BLaER1 (cell line): ENCODE data around the gene CCDC13.
A peak's percentile ranks its signal among the peaks of the same experiment; 100 is the strongest.
"Not testable (repeated sequence)": the region's sequence is repeated elsewhere in the genome, so short reads cannot be mapped to it uniquely, and the experiment has no call there.

ENCODE experiments used
- H3K27ac ChIP-seq: shearing (Covaris generic); formaldehyde crosslinking; 2 replicates; pipeline ENCODE4 v1.8.1; 2022
- H3K27me3 ChIP-seq: shearing (Covaris generic); formaldehyde crosslinking; 2 replicates; pipeline ENCODE4 v1.8.1; 2022
- H3K36me3 ChIP-seq: shearing (Covaris generic); formaldehyde crosslinking; 2 replicates; pipeline ENCODE4 v1.8.1; 2022
- H3K4me1 ChIP-seq: shearing (Covaris generic); formaldehyde crosslinking; 2 replicates; pipeline ENCODE4 v1.8.1; 2022
- H3K4me2 ChIP-seq: shearing (Covaris generic); formaldehyde crosslinking; 2 replicates; pipeline ENCODE4 v1.8.1; 2022
- H3K4me3 ChIP-seq: shearing (Covaris generic); formaldehyde crosslinking; 2 replicates; pipeline ENCODE4 v1.8.1; 2022
- H3K9ac ChIP-seq: shearing (Covaris generic); formaldehyde crosslinking; 2 replicates; pipeline ENCODE4 v1.8.1; 2022
- H3K9me3 ChIP-seq: shearing (Covaris generic); formaldehyde crosslinking; 2 replicates; pipeline ENCODE4 v1.8.1; 2022
- H4K20me1 ChIP-seq: shearing (Covaris generic); formaldehyde crosslinking; 2 replicates; pipeline ENCODE4 v1.8.1; 2022
- Cebpa-rat ChIP-seq: shearing (Covaris generic); IDR thresholded peaks from 2 replicates; pipeline ENCODE4 v1.8.1; 2022

The CCDC13 gene, protein sequence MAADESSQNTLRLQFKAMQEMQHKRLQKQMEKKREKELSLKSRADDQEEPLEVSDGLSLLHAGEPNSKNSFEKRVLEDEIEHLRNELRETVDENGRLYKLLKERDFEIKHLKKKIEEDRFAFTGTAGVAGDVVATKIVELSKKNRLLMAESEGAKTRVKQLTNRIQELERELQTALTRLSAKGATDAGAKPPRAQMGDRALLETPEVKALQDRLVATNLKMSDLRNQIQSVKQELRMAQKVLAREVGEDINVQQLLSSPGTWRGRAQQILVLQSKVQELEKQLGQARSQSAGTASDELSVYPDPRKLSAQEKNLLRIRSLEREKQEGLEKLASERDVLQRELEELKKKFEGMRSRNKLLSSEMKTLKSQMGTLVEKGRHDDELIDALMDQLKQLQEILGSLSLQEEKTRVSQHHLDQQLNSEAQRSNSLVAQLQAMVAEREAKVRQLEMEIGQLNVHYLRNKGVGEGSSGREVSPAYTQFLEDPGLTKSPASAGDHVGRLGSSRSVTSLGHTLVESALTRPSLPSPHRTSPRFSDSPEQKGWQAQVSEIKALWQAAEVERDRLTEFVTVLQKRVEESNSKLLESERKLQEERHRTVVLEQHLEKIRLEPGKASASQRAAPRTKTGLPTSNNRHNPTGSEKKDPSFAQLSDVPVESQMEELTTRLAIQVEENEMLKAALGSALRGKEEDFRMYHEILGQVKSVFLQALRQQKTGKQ

DNA sequence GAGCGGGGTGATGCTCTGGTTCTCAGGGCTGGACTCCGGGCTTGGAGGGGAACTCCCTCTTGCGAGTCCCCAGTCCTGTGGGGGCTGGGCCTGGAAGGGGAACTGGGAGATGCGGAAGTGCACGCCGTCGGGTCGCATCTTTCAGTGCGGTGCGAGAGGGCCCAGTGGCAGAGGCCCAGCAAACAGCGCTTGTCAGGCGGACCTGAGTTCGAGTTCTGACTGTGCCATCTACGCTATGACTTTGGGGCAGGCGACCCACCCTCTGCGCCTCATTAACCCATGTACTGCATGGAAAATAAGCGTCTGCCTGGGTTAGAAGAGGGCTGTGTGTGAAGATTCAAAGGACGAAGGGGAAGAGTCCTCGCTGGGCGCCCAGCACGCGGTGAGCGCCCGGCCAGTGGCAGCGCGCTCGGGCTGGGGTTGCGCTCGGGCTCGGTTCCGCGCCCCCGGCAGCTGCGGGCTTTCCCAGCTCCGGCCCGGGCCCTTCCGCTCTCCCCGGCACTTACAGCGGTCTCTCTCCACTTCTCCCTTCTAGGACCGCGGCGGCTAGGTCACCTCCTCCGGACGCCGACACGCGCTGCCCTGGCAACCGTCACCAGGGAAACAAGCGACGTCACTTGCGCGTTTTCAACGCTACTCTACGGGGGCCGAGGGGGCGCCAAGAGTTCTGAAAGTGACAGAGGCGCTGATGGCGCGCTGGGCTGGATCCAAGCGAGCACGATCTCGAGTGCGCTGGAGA lies at the start of gene CCDC13:
Gene CCDC13, minus strand, starts transcription at position 584 of the 739 bp plus-strand sequence. CDS start 14,908 bp downstream, outside the sequence.
- no peaks in the 10 kb centered on the region for H3K27me3 ChIP-seq
- no peaks in the 10 kb centered on the region for H4K20me1 ChIP-seq
- no peaks in the 10 kb centered on the region; the same call in 1 of the 2 replicates for H3K36me3 ChIP-seq
- TF ChIP-seq Cebpa-rat, result no peak
- peak within 1 kb of the TSS; percentile 89 for H3K4me2 ChIP-seq
- no peak within 1 kb of the TSS for H3K27ac ChIP-seq
- H3K4me1 ChIP-seq, result peaks cover 14% of the 10 kb centered on the region
- peaks cover 6% of the 10 kb centered on the region for H3K9me3 ChIP-seq
- peak within 1 kb of the TSS; percentile 68 for H3K4me3 ChIP-seq
- H3K9ac ChIP-seq, result peak within 1 kb of the TSS; percentile 46; the same call in 1 of the 2 replicates

DNA sequence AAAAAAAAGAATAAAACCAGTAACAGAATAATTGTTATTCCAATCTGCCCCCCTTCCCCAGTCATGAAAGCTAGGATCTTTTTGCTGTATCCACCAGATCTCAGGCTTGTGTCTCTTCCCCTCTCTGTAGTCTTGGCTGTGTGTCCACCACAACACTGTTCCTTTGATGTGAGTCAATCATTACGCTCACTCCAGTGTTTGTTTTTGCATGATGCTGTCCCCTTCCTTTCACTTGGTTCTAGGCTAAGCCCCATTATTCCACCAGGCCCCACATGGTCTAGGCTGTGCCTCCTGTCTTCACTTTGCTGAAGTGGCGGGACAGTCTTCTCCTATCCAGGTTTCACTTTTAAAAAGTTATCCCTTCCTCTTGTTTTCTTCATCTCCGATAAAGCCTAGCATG lies 49.8 kb upstream of the CCDC13 start:
- H3K9me3 ChIP-seq, result no peaks in the 10 kb centered on the region
- no peaks in the 10 kb centered on the region for H3K4me1 ChIP-seq
- H3K4me2 ChIP-seq, result no peak overlapping the region
- H3K36me3 ChIP-seq, result no peaks in the 10 kb centered on the region
- H4K20me1 ChIP-seq, result no peaks in the 10 kb centered on the region
- no peak for TF ChIP-seq Cebpa-rat
- no peak overlapping the region for H3K4me3 ChIP-seq
- H3K27ac ChIP-seq, result no peak overlapping the region; the same call in 1 of the 2 replicates
- H3K27me3 ChIP-seq, result no peaks in the 10 kb centered on the region
- no peak overlapping the region for H3K9ac ChIP-seq

DNA sequence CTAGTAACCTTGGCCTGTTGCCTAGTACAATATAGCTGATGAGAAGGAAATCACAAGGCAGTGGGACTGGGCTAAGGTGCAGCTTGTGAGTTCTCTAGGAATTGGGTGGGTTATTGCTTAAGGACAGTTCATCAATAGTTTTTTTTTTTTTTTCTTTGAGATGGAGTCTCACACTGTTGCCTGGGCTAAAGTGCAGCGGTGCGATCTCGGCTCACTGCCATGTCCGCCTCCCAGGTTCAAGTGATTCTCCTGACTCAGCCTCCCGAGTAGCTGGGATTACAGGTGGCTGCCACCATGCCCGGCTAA lies 47.6 kb upstream of the CCDC13 start:
- H3K4me3 ChIP-seq, result no peak overlapping the region
- no peaks in the 10 kb centered on the region for H3K36me3 ChIP-seq
- no peaks in the 10 kb centered on the region for H3K9me3 ChIP-seq
- H3K9ac ChIP-seq, result no peak overlapping the region
- H3K4me2 ChIP-seq, result no peak overlapping the region
- H3K27me3 ChIP-seq, result no peaks in the 10 kb centered on the region
- H3K27ac ChIP-seq, result no peak overlapping the region
- no peaks in the 10 kb centered on the region for H3K4me1 ChIP-seq
- TF ChIP-seq Cebpa-rat, result no peak
- no peaks in the 10 kb centered on the region for H4K20me1 ChIP-seq

DNA sequence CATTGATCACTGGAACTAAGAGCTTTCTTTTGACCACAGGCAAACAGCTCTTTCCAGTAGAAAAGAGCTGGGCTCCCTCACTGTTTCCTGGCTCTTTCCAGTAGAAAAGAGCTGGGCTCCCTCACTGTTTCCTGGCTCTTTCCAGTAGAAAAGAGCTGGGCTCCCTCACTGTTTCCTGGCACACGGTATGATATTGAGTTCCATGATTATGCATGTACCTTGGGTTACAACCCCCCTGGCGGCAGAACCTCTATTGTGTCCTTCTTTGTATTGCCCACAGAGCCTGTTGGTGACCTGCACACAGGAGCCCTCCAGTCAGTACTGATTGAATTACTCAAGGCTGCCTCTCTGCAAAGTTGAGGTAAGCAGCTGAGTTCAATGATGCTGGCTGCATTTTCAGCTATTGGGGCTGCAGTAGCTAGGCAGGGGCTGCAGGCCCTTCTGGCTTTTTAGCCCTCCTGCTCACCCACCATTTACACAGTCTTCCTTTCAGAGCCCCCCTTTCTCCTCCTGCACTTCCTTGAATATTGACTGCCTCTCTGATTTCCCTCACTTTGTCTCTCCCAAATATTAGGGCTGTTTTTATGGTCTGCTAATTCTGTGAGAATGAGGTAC lies 46.4 kb upstream of the CCDC13 start:
- Histone ChIP-seq H3K9me3 (no peaks in the 10 kb centered on the region), H3K4me1 (no peaks in the 10 kb centered on the region), H4K20me1 (no peaks in the 10 kb centered on the region), H3K4me3 (no peak overlapping the region), H3K27me3 (no peaks in the 10 kb centered on the region), H3K27ac (no peak overlapping the region), H3K4me2 (no peak overlapping the region), H3K36me3 (no peaks in the 10 kb centered on the region), H3K9ac (no peak overlapping the region)
- TF ChIP-seq Cebpa-rat, result no peak

DNA sequence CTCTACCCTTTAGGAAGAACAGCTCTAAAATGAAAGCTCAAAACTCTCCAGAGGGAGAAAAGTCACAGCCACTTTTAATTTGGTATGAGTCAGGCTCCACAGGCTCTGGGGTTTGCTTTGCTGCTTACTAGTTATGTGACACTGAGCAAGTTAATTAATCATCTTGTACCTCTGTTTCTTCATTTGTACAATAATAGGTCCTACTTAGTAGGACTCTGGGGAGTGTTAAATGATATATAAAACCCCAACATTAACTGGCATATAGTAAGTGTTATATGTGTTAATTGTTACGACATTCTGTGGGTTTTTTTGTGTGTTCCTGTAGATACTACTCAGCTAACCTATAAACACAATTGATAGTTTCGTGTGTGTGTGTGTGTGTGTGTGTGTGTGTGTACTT lies 42.8 kb upstream of the CCDC13 start:
- Histone ChIP-seq H3K27ac (no peak overlapping the region), H4K20me1 (no peaks in the 10 kb centered on the region), H3K4me2 (no peak overlapping the region), H3K9ac (no peak overlapping the region), H3K4me1 (no peaks in the 10 kb centered on the region), H3K4me3 (no peak overlapping the region), H3K27me3 (no peaks in the 10 kb centered on the region), H3K36me3 (no peaks in the 10 kb centered on the region), H3K9me3 (no peaks in the 10 kb centered on the region)
- TF ChIP-seq Cebpa-rat, result no peak

DNA sequence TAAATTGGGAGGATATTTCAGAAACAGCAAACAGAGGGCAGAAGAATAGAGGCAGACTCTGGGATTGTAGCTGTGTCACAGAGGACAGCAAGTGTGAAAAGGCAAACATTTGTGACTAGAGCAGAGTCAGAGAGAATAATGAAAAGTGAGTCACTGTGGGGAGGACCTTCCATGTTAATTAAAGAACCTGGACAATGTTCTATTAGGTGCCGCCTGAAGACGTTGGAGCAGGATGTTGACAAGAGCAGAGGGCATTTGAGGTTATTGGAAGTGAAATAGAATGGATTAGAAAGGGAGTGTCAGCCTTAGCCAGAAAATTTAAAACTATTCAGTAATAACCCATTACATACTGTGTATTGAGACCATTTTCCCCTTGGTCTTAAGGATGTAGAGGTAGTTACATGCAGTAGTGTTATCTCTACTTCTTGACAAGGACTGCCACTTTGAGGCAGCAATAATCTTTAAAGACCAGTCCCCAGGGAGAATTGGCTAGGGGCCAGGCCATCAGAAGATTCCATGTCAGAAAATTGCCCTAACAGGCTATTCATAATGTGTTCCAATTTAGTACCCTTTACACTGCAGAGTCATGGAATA lies 42.0 kb upstream of the CCDC13 start:
- Histone ChIP-seq H3K4me3 (no peak overlapping the region), H3K36me3 (no peaks in the 10 kb centered on the region), H3K27ac (no peak overlapping the region), H4K20me1 (no peaks in the 10 kb centered on the region), H3K4me1 (no peaks in the 10 kb centered on the region), H3K9ac (no peak overlapping the region), H3K9me3 (no peaks in the 10 kb centered on the region), H3K4me2 (no peak overlapping the region), H3K27me3 (no peaks in the 10 kb centered on the region)
- TF ChIP-seq Cebpa-rat, result no peak

DNA sequence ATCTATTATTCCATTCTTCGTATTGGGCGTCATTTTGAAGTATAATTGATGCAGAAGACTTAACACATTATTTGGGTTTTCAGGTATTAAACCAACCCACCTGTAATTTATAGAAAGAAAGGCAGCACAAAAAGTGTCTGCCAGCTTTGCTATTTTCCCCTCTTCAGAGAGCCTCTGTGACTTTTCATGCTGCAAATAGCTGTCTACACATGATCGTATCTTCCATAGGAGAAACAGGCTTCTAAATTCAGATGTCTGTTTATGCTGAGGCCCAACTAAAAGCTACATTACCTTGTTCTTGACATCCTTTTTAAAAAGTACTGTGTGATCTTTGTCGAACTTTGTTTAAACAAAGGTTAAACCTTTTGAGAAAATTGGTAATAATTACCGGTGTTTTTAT lies 41.2 kb upstream of the CCDC13 start:
- Histone ChIP-seq H3K27me3 (no peaks in the 10 kb centered on the region), H3K27ac (no peak overlapping the region), H3K4me2 (no peak overlapping the region), H3K9ac (no peak overlapping the region), H3K4me1 (no peaks in the 10 kb centered on the region), H3K4me3 (no peak overlapping the region), H3K36me3 (no peaks in the 10 kb centered on the region), H4K20me1 (no peaks in the 10 kb centered on the region), H3K9me3 (no peaks in the 10 kb centered on the region)
- TF ChIP-seq Cebpa-rat, result no peak

DNA sequence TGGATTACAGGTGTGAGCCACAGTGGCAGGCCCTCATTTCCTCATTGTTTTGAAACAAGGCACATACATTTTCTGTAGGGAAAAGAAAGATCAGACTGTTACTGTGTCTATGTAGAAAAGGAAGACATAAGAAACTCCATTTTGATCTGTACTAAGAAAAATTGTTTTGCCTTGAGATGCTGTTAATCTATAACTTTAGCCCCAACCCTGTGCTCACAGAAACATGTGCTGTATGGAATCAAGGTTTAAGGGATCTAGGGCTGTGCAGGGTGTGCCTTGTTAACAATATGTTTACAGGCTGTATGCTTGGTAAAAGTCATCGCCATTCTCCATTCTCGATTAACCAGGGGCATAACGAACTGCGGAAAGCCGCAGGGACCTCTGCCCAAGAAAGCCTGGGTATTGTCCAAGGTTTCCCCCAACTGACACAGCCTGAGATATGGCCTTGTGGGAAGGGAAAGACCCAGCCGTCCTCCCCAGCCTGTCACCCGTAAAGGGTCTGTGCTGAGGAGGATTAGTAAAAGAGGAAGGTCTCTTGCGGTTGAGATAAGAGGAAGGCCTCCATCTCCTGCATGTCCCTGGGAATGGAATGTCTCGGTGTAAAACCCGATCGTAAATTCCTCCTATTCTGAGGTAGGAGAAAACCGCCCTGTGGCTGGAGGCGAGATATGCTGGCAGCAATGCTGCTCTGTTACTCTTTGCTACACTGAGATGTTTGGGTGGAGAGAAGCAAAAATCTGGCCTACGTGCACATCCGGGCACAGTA lies 38.2 kb upstream of the CCDC13 start:
- not testable (repeated sequence) for H3K27me3 ChIP-seq, H3K9ac ChIP-seq, H3K4me3 ChIP-seq, H3K4me1 ChIP-seq, H3K4me2 ChIP-seq, H3K9me3 ChIP-seq, H3K27ac ChIP-seq, H3K36me3 ChIP-seq, H4K20me1 ChIP-seq

DNA sequence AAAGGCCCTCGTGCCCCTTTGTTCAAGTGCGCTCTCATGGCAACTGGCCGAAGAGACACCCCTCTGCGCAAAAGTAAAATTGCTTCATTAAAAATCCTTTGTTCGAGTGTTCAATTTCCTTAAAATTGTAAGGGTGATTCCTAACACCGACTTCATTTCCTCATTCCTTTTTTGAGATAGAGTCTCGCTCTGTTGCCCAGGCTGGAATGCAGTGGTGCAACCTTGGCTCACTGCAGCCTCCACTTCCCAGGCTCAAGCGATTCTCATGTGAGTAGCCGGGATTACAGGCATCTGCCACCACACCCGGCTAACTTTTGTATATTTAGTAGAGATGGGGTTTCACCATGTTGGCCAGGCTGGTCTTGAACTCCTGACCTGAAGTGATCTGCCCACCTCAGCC lies 37.7 kb upstream of the CCDC13 start:
- H3K9ac ChIP-seq, H3K36me3 ChIP-seq, H3K4me1 ChIP-seq, H3K27me3 ChIP-seq, H3K4me3 ChIP-seq, H3K27ac ChIP-seq, H4K20me1 ChIP-seq, H3K9me3 ChIP-seq, H3K4me2 ChIP-seq: not testable (repeated sequence)
